HG03571 (cell line): ENCODE data around the gene OR5T2.
"Not testable (repeated sequence)": the region's sequence is repeated elsewhere in the genome, so short reads cannot be mapped to it uniquely, and the experiment has no call there.

Experiments used
- ATAC-seq: cut with Tn5 transposase; IDR thresholded peaks from one replicate; pipeline ENCODE4 v1.9.1; 2021; ENCODE audit not compliant: unreplicated experiment

OR5T2 gene

GRCh38 chr11:56234155-56234554 lies at the start of gene OR5T2:
TSS of gene OR5T2 (minus strand) at chr11:56234255. CDS start at chr11:56233062, 1,193 bp downstream.
- ATAC-seq, result no peak

- no peak for ATAC-seq
These were observed 39.8 kb upstream of the OR5T2 start, which contains the start of gene OR5T1 for GRCh38 chr11:56273854-56274253. TSS of gene OR5T1 (plus strand) at chr11:56274154. CDS start at chr11:56275639, 1,485 bp downstream.

GRCh38 chr11:56271092-56271491 lies 37.0 kb upstream of the OR5T2 start:
- no peak for ATAC-seq

- ATAC-seq, result no peak
These were observed 17.9 kb upstream of the OR5T2 start, which contains the start of gene OR5T3 for GRCh38 chr11:56251954-56252353. TSS of gene OR5T3 (plus strand) at chr11:56252254. CDS start at chr11:56252254, 0 bp downstream.

- not testable (repeated sequence) for ATAC-seq
These were observed 14.3 kb downstream of the OR5T2 start for GRCh38 chr11:56219735-56220134.

- no peak for ATAC-seq
These were observed 19.5 kb downstream of the OR5T2 start for GRCh38 chr11:56214537-56214936.

- ATAC-seq, result no peak
These were observed 26.3 kb downstream of the OR5T2 start for GRCh38 chr11:56207790-56208189.

- no peak for ATAC-seq
These were observed 36.7 kb downstream of the OR5T2 start for GRCh38 chr11:56197367-56197766.

GRCh38 chr11:56196705-56197104 lies 37.4 kb downstream of the OR5T2 start:
- ATAC-seq, result no peak

GRCh38 chr11:56188602-56189001 lies 45.5 kb downstream of the OR5T2 start:
- no peak for ATAC-seq

GRCh38 chr11:56183459-56183858 lies 50.6 kb downstream of the OR5T2 start:
- no peak for ATAC-seq
